A549 treated with Hydrocortisone at 1 μM for 4 hours (cell line): ENCODE measurements around the gene SPATA25. TPM values are rescaled to one million over a fixed set of nuclear protein-coding genes. Genes with fewer than 3 reads are reported as not detected.

Source experiments
- total RNA-seq: library from RNA; stranded (reverse); fragments of 200-300 nt; extraction: Qiagen RNA extraction; gene quantifications from 5 replicates; pipeline ENCODE4 v1.2.3, GENCODE V29; 2022

SPATA25 gene
- total RNA-seq, result 0.26 to 0.86 TPM (median 0.52 TPM) in 5 replicates

GRCh38 chr20:45887346-45887715 lies at the start of gene SPATA25:
SPATA25 (minus strand) TSS chr20:45887622; CDS start chr20:45887590, 32 bp downstream.

GRCh38 chr20:45934586-45935415 lies 47.4 kb upstream of the SPATA25 start, which contains the start of gene PCIF1:
PCIF1 (plus strand) TSS chr20:45934683; CDS start chr20:45939000, 4,317 bp downstream.

GRCh38 chr20:45911486-45912343 lies 24.3 kb upstream of the SPATA25 start, which contains the start of gene PLTP:
PLTP (minus strand) TSS chr20:45912155; CDS start chr20:45911452, 703 bp downstream.

GRCh38 chr20:45890985-45891983 lies 3.9 kb upstream of the SPATA25 start, which contains the start of the genes CTSA and NEURL2:
CTSA (plus strand) TSS chr20:45891335; CDS start chr20:45891569, 234 bp downstream.
NEURL2 (minus strand) TSS chr20:45891208; CDS start chr20:45890991, 217 bp downstream.

GRCh38 chr20:45880988-45881788 lies 6.2 kb downstream of the SPATA25 start, which contains the start of gene ZSWIM1:
ZSWIM1 (plus strand) TSS chr20:45881227; CDS start chr20:45882593, 1,366 bp downstream.

GRCh38 chr20:45857114-45857881 lies 30.1 kb downstream of the SPATA25 start, which contains the start of the genes ACOT8 and ZSWIM3:
ACOT8 (minus strand) TSS chr20:45857392; CDS start chr20:45857315, 77 bp downstream.
ZSWIM3 (plus strand) TSS chr20:45857614; CDS start chr20:45857826, 212 bp downstream.

Other genes starting within 250 kb of the SPATA25 start
- gene WFDC11, start 217.4 kb downstream of the SPATA25 start, total RNA-seq, result not detected in 5 replicates
- not detected in 5 replicates for gene WFDC13, start 185.6 kb downstream of the SPATA25 start, total RNA-seq
- not detected in 5 replicates for gene WFDC10B, start 182.6 kb downstream of the SPATA25 start, total RNA-seq
- gene SPINT4, start 165.3 kb downstream of the SPATA25 start, total RNA-seq, result not detected in 5 replicates
- not detected in 5 replicates for gene WFDC3, start 95.7 kb downstream of the SPATA25 start, total RNA-seq
- 31.5 to 37.5 TPM (median 35.1 TPM) in 5 replicates for gene DNTTIP1, start 95.7 kb downstream of the SPATA25 start, total RNA-seq
- 205 to 246 TPM (median 237 TPM) in 5 replicates for gene UBE2C, start 75.0 kb downstream of the SPATA25 start, total RNA-seq
- gene TNNC2, start 60.3 kb downstream of the SPATA25 start, total RNA-seq, result 0.13 to 0.28 TPM (median 0.23 TPM) in 4 of 5 replicates, not detected in the other
- 8.5 to 10.1 TPM (median 9.2 TPM) in 5 replicates for gene SNX21, start 53.8 kb downstream of the SPATA25 start, total RNA-seq
- 16.3 to 19.4 TPM (median 18.4 TPM) in 5 replicates for gene ACOT8, start 30.2 kb downstream of the SPATA25 start, total RNA-seq
- gene ZSWIM3, start 30.0 kb downstream of the SPATA25 start, total RNA-seq, result 1.6 to 1.9 TPM (median 1.7 TPM) in 5 replicates
- 4.6 to 7.2 TPM (median 5.9 TPM) in 5 replicates for gene ZSWIM1, start 6.4 kb downstream of the SPATA25 start, total RNA-seq
- gene NEURL2, start 3.6 kb upstream of the SPATA25 start, total RNA-seq, result 0.72 to 1.2 TPM (median 0.95 TPM) in 5 replicates
- gene CTSA, start 3.7 kb upstream of the SPATA25 start, total RNA-seq, result 92.5 to 118 TPM (median 109 TPM) in 5 replicates
- 1.4 to 1.9 TPM (median 1.7 TPM) in 5 replicates for gene PLTP, start 24.5 kb upstream of the SPATA25 start, total RNA-seq
- gene PCIF1, start 47.1 kb upstream of the SPATA25 start, total RNA-seq, result 29.3 to 37.0 TPM (median 33.4 TPM) in 5 replicates
- 7.3 to 9.1 TPM (median 8.9 TPM) in 5 replicates for gene ZNF335, start 84.6 kb upstream of the SPATA25 start, total RNA-seq
- 0.23 to 0.46 TPM (median 0.36 TPM) in 5 replicates for gene MMP9, start 121.3 kb upstream of the SPATA25 start, total RNA-seq
- 8.8 to 17.1 TPM (median 13.6 TPM) in 5 replicates for gene SLC12A5, start 141.6 kb upstream of the SPATA25 start, total RNA-seq
- 19.8 to 24.0 TPM (median 21.2 TPM) in 5 replicates for gene NCOA5, start 202.3 kb upstream of the SPATA25 start, total RNA-seq
- gene CD40, start 230.7 kb upstream of the SPATA25 start, total RNA-seq, result 3.1 to 5.1 TPM (median 4.1 TPM) in 5 replicates